Stromal cell of bone marrow (primary cell): ENCODE results near the gene TLE5.
A peak's percentile ranks its signal among the peaks of the same experiment; 100 is the strongest.

ENCODE experiments used
- DNase-seq: peaks from one replicate; pipeline ENCODE4 v3.0.0-alpha.2; 2012; ENCODE audit warnings: low read depth

Gene TLE5

GRCh38 chr19:3062165-3063105 lies at the start of gene TLE5:
TSS of gene TLE5 (minus strand) at chr19:3062495. CDS start at chr19:3062200, 295 bp downstream.
- DNase-seq = no peak

GRCh38 chr19:3111586-3112247 lies 49.4 kb upstream of the TLE5 start:
- no peak for DNase-seq

GRCh38 chr19:3110126-3110825 lies 48.0 kb upstream of the TLE5 start:
- no peak for DNase-seq

- no peak for DNase-seq
These were observed 47.2 kb upstream of the TLE5 start for GRCh38 chr19:3109491-3109890.

- peak; percentile 21 for DNase-seq
These were observed 46.5 kb upstream of the TLE5 start for GRCh38 chr19:3108775-3109174.

GRCh38 chr19:3107658-3108057 lies 45.4 kb upstream of the TLE5 start:
- DNase-seq = no peak

GRCh38 chr19:3106509-3107141 lies 44.3 kb upstream of the TLE5 start:
- no peak for DNase-seq

GRCh38 chr19:3105641-3106508 lies 43.6 kb upstream of the TLE5 start:
- no peak for DNase-seq

- DNase-seq = no peak
These were observed 42.4 kb upstream of the TLE5 start for GRCh38 chr19:3104708-3104983.

GRCh38 chr19:3102239-3103140 lies 40.2 kb upstream of the TLE5 start:
- DNase-seq = no peak

- no peak for DNase-seq
These were observed 38.7 kb upstream of the TLE5 start for GRCh38 chr19:3100747-3101730.

- no peak for DNase-seq
These were observed 38.0 kb upstream of the TLE5 start for GRCh38 chr19:3100331-3100730.

GRCh38 chr19:3099347-3100145 lies 37.3 kb upstream of the TLE5 start:
- no peak for DNase-seq

- DNase-seq = no peak
These were observed 36.4 kb upstream of the TLE5 start for GRCh38 chr19:3098515-3099346.

GRCh38 chr19:3098141-3098514 lies 35.8 kb upstream of the TLE5 start:
- no peak for DNase-seq

- no peak for DNase-seq
These were observed 35.2 kb upstream of the TLE5 start for GRCh38 chr19:3097442-3097871.

GRCh38 chr19:3096902-3097326 lies 34.6 kb upstream of the TLE5 start:
- DNase-seq = no peak
